Astrocyte of the cerebellum (primary cell): ENCODE measurements around the gene SFXN5.

Source experiments
- DNase-seq: peaks from one replicate; pipeline ENCODE4 v3.0.0-alpha.2; 2011; ENCODE audit warnings: low read depth
- H3K4me3 ChIP-seq: 2 replicates; pipeline ENCODE4 v1.5.1; 2011; ENCODE audit warnings: mild to moderate bottlenecking, low read depth, low read length, moderate library complexity
- CTCF ChIP-seq: IDR thresholded peaks from 2 replicates; pipeline ENCODE4 v1.5.1; 2012; ENCODE audit warnings: low read length, low read depth, moderate library complexity, mild to moderate bottlenecking; ENCODE audit errors: missing control alignments
- in situ Hi-C: cut with HindIII; loops from 2 replicates; pipeline ENCODE4 v1.10.0; 2017; ENCODE audit warnings: low sequenced_read_pairs

Gene SFXN5

GRCh38 chr2:73076701-73077423 lies 5.3 kb upstream of the SFXN5 start:
- H3K4me3 ChIP-seq, result no peak overlapping the region
- in situ Hi-C loops, result no loop called here
- no peak for TF ChIP-seq CTCF
- no peak for DNase-seq

GRCh38 chr2:73075477-73076373 lies 4.2 kb upstream of the SFXN5 start:
- no peak overlapping the region for H3K4me3 ChIP-seq
- in situ Hi-C loops, result no loop called here
- no peak for DNase-seq
- no peak for TF ChIP-seq CTCF

- no peak for DNase-seq
- no peak overlapping the region for H3K4me3 ChIP-seq
- in situ Hi-C loops, result no loop called here
- TF ChIP-seq CTCF, result no peak
These were observed 2.9 kb upstream of the SFXN5 start for GRCh38 chr2:73074110-73075069.

- no peak for TF ChIP-seq CTCF
- DNase-seq, result no peak
- in situ Hi-C loops, result no loop called here
- H3K4me3 ChIP-seq, result peak overlapping the region; percentile 80
These were observed 904 bp upstream of the SFXN5 start for GRCh38 chr2:73072416-73072815.

- no peak for DNase-seq
- in situ Hi-C loops, result no loop called here
- H3K4me3 ChIP-seq, result peak overlapping the region; percentile 80
These were observed 550 bp upstream of the SFXN5 start for GRCh38 chr2:73072129-73072395.

More at GRCh38 chr2:73072129-73072395, 550 bp upstream of the SFXN5 start:
- TF ChIP-seq CTCF, result no peak
